Activated CD8-positive, alpha-beta memory T cell treated with anti-CD3 and anti-CD28 coated beads, Interleukin-2, amount 50 U/mL, for 24 hours (primary cell): Measurements from ENCODE around the gene SLC6A7.
"Not testable (repeated sequence)": the region's sequence is repeated elsewhere in the genome, so short reads cannot be mapped to it uniquely, and the experiment has no call there.

Experiments used
- DNase-seq: peaks from one replicate; pipeline ENCODE4 v3.0.0-alpha.2; 2020; ENCODE audit errors: extremely low read depth

Gene SLC6A7

GRCh38 chr5:150241298-150242160 is 51.7 kb downstream of the SLC6A7 start:
- DNase-seq, result no peak

GRCh38 chr5:150242251-150242894 is 52.5 kb downstream of the SLC6A7 start:
- DNase-seq, result no peak

GRCh38 chr5:150243590-150243989 is 53.7 kb downstream of the SLC6A7 start:
- no peak for DNase-seq

GRCh38 chr5:150244209-150244608 is 54.3 kb downstream of the SLC6A7 start:
- DNase-seq, result no peak

GRCh38 chr5:150245111-150245789 is 55.4 kb downstream of the SLC6A7 start:
- no peak for DNase-seq

- DNase-seq, result no peak
Measured at GRCh38 chr5:150245808-150246207, 55.9 kb downstream of the SLC6A7 start.

- no peak for DNase-seq
Measured at GRCh38 chr5:150246429-150246828, 56.6 kb downstream of the SLC6A7 start.

- no peak for DNase-seq
Measured at GRCh38 chr5:150246835-150247234, 57.0 kb downstream of the SLC6A7 start.

- no peak for DNase-seq
Measured at GRCh38 chr5:150247726-150248125, 57.9 kb downstream of the SLC6A7 start.

GRCh38 chr5:150248493-150248892 is 58.6 kb downstream of the SLC6A7 start:
- DNase-seq, result not testable (repeated sequence)

GRCh38 chr5:150248946-150249345 is 59.1 kb downstream of the SLC6A7 start:
- no peak for DNase-seq

- no peak for DNase-seq
Measured at GRCh38 chr5:150249744-150250143, 59.9 kb downstream of the SLC6A7 start.

GRCh38 chr5:150251504-150251903 is 61.6 kb downstream of the SLC6A7 start:
- DNase-seq, result no peak

- no peak for DNase-seq
Measured at GRCh38 chr5:150252489-150252888, 62.6 kb downstream of the SLC6A7 start.

- no peak for DNase-seq
Measured at GRCh38 chr5:150253416-150254208, 63.8 kb downstream of the SLC6A7 start.

- no peak for DNase-seq
Measured at GRCh38 chr5:150254363-150254762, 64.5 kb downstream of the SLC6A7 start.

- no peak for DNase-seq
Measured at GRCh38 chr5:150254774-150255173, 64.9 kb downstream of the SLC6A7 start.

GRCh38 chr5:150255659-150256409 is 66.0 kb downstream of the SLC6A7 start:
- DNase-seq, result no peak

- DNase-seq, result no peak
Measured at GRCh38 chr5:150256410-150257064, 66.7 kb downstream of the SLC6A7 start.

GRCh38 chr5:150257424-150257823 is 67.6 kb downstream of the SLC6A7 start:
- DNase-seq, result no peak

- no peak for DNase-seq
Measured at GRCh38 chr5:150258130-150258529, 68.3 kb downstream of the SLC6A7 start.
